ENCODE measurements around the gene ALPG. TPM values are rescaled to one million over a fixed set of nuclear protein-coding genes. Genes with fewer than 3 reads are reported as not detected.

Gene ALPG
- total RNA-seq, 1 experiment from 2014 or later: 2.5 TPM

GRCh38 chr2:232410238-232410900 is 3.7 kb downstream of the ALPG start:
- ChIA-PET POLR2A (no interaction called here), CTCF (no interaction called here)
- no peak for DNase-seq
- H3K4me1 ChIP-seq: no peaks in the 10 kb centered on the region
- H3K27ac Mint-ChIP-seq (ENCODE audit: unreplicated experiment): no peak overlapping the region
- H3K27me3 ChIP-seq (replicated peaks; ENCODE audit: control insufficient read depth, insufficient read depth, low read length): no peaks in the 10 kb centered on the region
- intact Hi-C loops (cut with micrococcal nuclease; ENCODE audit: unreplicated experiment): no loop called here
- no peaks in the 10 kb centered on the region for H3K36me3 Mint-ChIP-seq (ENCODE audit: insufficient read depth, unreplicated experiment)
- H3K4me1 Mint-ChIP-seq (ENCODE audit: low read depth, unreplicated experiment): no peaks in the 10 kb centered on the region
- no peak overlapping the region for H3K4me3 Mint-ChIP-seq (ENCODE audit: unreplicated experiment)
- H3K4me3 ChIP-seq (ENCODE audit: low read depth, low read length): no peak overlapping the region
- no peaks in the 10 kb centered on the region for H3K27me3 Mint-ChIP-seq (ENCODE audit: insufficient read depth, unreplicated experiment)
- BruUV-seq (replicated peaks): no TSS peak
- H3K9me3 Mint-ChIP-seq (ENCODE audit: unreplicated experiment): no peaks in the 10 kb centered on the region
- H3K36me3 ChIP-seq (ENCODE audit: control insufficient read depth, insufficient read depth, low read length): no peaks in the 10 kb centered on the region
- no peaks in the 10 kb centered on the region for H3K9me3 ChIP-seq
- TF ChIP-seq CTCF (IDR thresholded peaks at IDR 0.05; ENCODE audit: insufficient read depth in 1 of 2, low read depth in 1 of 2, low read length in 1 of 2, severe bottlenecking in 1 of 2, unreplicated experiment in 1 of 2): no peak

- CTCF ChIA-PET: no interaction called here
- no peaks in the 10 kb centered on the region for H3K27me3 ChIP-seq (replicated peaks; ENCODE audit: control insufficient read depth, insufficient read depth, low read length)
These were observed 5.4 kb downstream of the ALPG start for GRCh38 chr2:232411901-232412629.

DNA sequence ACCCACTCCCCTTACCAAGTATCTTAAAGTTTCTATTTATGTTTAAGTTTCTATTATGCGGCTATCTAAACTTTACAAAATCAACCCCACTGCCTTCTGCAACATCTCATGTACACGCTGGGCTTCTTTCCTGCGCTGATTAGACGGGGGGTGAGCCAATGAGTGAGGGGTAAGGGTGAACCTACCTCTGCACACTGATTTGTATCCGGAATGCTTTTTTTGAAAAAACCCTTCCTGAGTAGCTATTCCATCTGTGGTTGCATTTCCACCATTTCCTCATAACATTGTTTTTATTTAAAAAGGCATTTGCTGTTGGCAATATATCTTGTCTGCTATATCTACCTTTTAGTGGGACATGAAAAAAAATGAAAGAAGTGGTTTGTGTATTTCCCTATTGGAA is 6.3 kb downstream of the ALPG start:
- CTCF ChIA-PET: no interaction called here
- BruUV-seq (replicated peaks): no TSS peak
- Mint-ChIP-seq H3K27me3 (ENCODE audit: insufficient read depth, unreplicated experiment) (no peaks in the 10 kb centered on the region), H3K36me3 (ENCODE audit: insufficient read depth, unreplicated experiment) (no peaks in the 10 kb centered on the region), H3K9me3 (ENCODE audit: unreplicated experiment) (no peaks in the 10 kb centered on the region), H3K27ac (ENCODE audit: unreplicated experiment) (no peak overlapping the region), H3K4me1 (ENCODE audit: low read depth, unreplicated experiment) (no peaks in the 10 kb centered on the region), H3K4me3 (ENCODE audit: unreplicated experiment) (no peak overlapping the region)
- Histone ChIP-seq H3K36me3 (ENCODE audit: control insufficient read depth, insufficient read depth, low read length) (no peaks in the 10 kb centered on the region), H3K4me1 (no peaks in the 10 kb centered on the region), H3K4me3 (ENCODE audit: low read depth, low read length) (no peak overlapping the region), H3K27me3 (replicated peaks; ENCODE audit: control insufficient read depth, insufficient read depth, low read length) (no peaks in the 10 kb centered on the region), H3K9me3 (no peaks in the 10 kb centered on the region)
- no peak for DNase-seq
- TF ChIP-seq CTCF (IDR thresholded peaks at IDR 0.05; ENCODE audit: insufficient read depth in 1 of 2, low read depth in 1 of 2, low read length in 1 of 2, severe bottlenecking in 1 of 2, unreplicated experiment in 1 of 2): no peak
- intact Hi-C loops (cut with micrococcal nuclease; ENCODE audit: unreplicated experiment): no loop called here
- POLR2A ChIA-PET: no interaction called here

More at GRCh38 chr2:232411901-232412629, 5.4 kb downstream of the ALPG start:
- Histone ChIP-seq H3K36me3 (ENCODE audit: control insufficient read depth, insufficient read depth, low read length) (no peaks in the 10 kb centered on the region), H3K9me3 (no peaks in the 10 kb centered on the region), H3K4me3 (ENCODE audit: low read depth, low read length) (no peak overlapping the region), H3K4me1 (no peaks in the 10 kb centered on the region)
- Mint-ChIP-seq H3K27me3 (ENCODE audit: insufficient read depth, unreplicated experiment) (no peaks in the 10 kb centered on the region), H3K9me3 (ENCODE audit: unreplicated experiment) (no peaks in the 10 kb centered on the region), H3K27ac (ENCODE audit: unreplicated experiment) (no peak overlapping the region), H3K36me3 (ENCODE audit: insufficient read depth, unreplicated experiment) (no peaks in the 10 kb centered on the region), H3K4me3 (ENCODE audit: unreplicated experiment) (no peak overlapping the region), H3K4me1 (ENCODE audit: low read depth, unreplicated experiment) (no peaks in the 10 kb centered on the region)
- no peak for DNase-seq
- POLR2A ChIA-PET: interaction anchor here (0.6 kb wide), 1 partner anchor 629 kb away, joined by 3 read pairs; no protein-coding TSS in a partner anchor
- intact Hi-C loops (cut with micrococcal nuclease; ENCODE audit: unreplicated experiment): no loop called here
- TF ChIP-seq CTCF (IDR thresholded peaks at IDR 0.05; ENCODE audit: insufficient read depth in 1 of 2, low read depth in 1 of 2, low read length in 1 of 2, severe bottlenecking in 1 of 2, unreplicated experiment in 1 of 2): no peak
- no TSS peak for BruUV-seq (replicated peaks)

Data from Caco-2 (cell line).